ENCODE results near the gene NDUFS4. TPM values are rescaled to one million over a fixed set of nuclear protein-coding genes. Genes with fewer than 3 reads are reported as not detected.

NDUFS4 gene
- polyA plus RNA-seq, 4 donors, result 127 to 155 (median 138) TPM

Other genes with a start within 250 kb of the NDUFS4 start
- gene FST, start 80.0 kb upstream of the NDUFS4 start, polyA plus RNA-seq (ENCODE audit: insufficient read length in 4 of 4), result 100 to 1,000 TPM in 1 of 4 donors, 10 to 100 TPM in 3; 28.5 to 174 (median 35.7) TPM

Measured in left renal pelvis (tissue), 4 donors.